CD14-positive monocyte (primary cell): ENCODE data around the gene FLT1. TPM values are rescaled to one million over a fixed set of nuclear protein-coding genes. Genes with fewer than 3 reads are reported as not detected.
A peak's percentile ranks its signal among the peaks of the same experiment; 100 is the strongest.

Source experiments
- DNase-seq, 3 donors: peaks; one replicate each; pipeline ENCODE4 v3.0.0-alpha.2; 2011 to 2022
- H2AFZ ChIP-seq: 2 replicates; pipeline ENCODE4 v1.6.0; 2012; ENCODE audit warnings: mild to moderate bottlenecking, low read depth, low read length, inconsistent platforms; ENCODE audit not compliant: insufficient read depth, poor library complexity, severe bottlenecking
- H3K27ac ChIP-seq, 2 donors: 1 replicate in 1 of 2; 2 replicates in 1 of 2; pipeline ENCODE4 v1.5.1; 2012 to 2013; ENCODE audit warnings: low read length in 2 of 2, control low read depth in 1 of 2, inconsistent platforms in 1 of 2, low read depth in 1 of 2, mild to moderate bottlenecking in 1 of 2
- H3K27me3 ChIP-seq, 2 donors: one replicate each; pipeline versions ENCODE4 v1.6.0 to v1.6.1; 2011 to 2013; ENCODE audit warnings: low read length in 2 of 2; ENCODE audit not compliant: control insufficient read depth in 2 of 2, insufficient read depth in 2 of 2
- H3K36me3 ChIP-seq, 2 donors: replicated peaks in 1 of 2; 1 replicate in 1 of 2; 2 replicates in 1 of 2; pipeline versions ENCODE4 v1.5.1 to v1.6.1; 2012 to 2013; ENCODE audit warnings: low read length in 2 of 2, control low read depth in 1 of 2, inconsistent platforms in 1 of 2, mild to moderate bottlenecking in 1 of 2; ENCODE audit not compliant: insufficient read depth in 2 of 2, control insufficient read depth in 1 of 2
- H3K4me1 ChIP-seq, 2 donors: 1 replicate in 1 of 2; 2 replicates in 1 of 2; pipeline versions ENCODE4 v1.5.1 to v1.6.1; 2012 to 2013; ENCODE audit warnings: low read length in 2 of 2, control low read depth in 1 of 2, inconsistent platforms in 1 of 2, mild to moderate bottlenecking in 1 of 2, moderate library complexity in 1 of 2; ENCODE audit not compliant: insufficient read depth in 2 of 2, control insufficient read depth in 1 of 2
- H3K4me2 ChIP-seq: replicated peaks from 2 replicates; pipeline ENCODE3; 2012; ENCODE audit warnings: low read length, moderate library complexity, mild to moderate bottlenecking; ENCODE audit not compliant: poor library complexity, severe bottlenecking; ENCODE audit errors: extremely low read depth
- H3K4me3 ChIP-seq, 3 experiments: fragments of 200-600 bp in 1 of 3; sonication (generic) in 1 of 3; replicated peaks in 1 of 3; 1 replicate in 2 of 3; 2 replicates in 1 of 3; pipeline ENCODE4 v1.5.1; 2011 to 2013; ENCODE audit warnings: low read length in 3 of 3, mild to moderate bottlenecking in 3 of 3, control low read depth in 2 of 3, low read depth in 2 of 3, inconsistent platforms in 1 of 3, moderate library complexity in 1 of 3
- H3K79me2 ChIP-seq: 2 replicates; pipeline ENCODE4 v1.6.0; 2012; ENCODE audit warnings: mild to moderate bottlenecking, control low read depth, inconsistent platforms, low read length, moderate library complexity; ENCODE audit not compliant: insufficient read depth
- H3K9ac ChIP-seq: 2 replicates; pipeline ENCODE4 v1.6.0; 2017; ENCODE audit warnings: low read length, mild to moderate bottlenecking; ENCODE audit not compliant: insufficient read depth, poor library complexity, severe bottlenecking
- H3K9me3 ChIP-seq, 2 donors: replicated peaks in 1 of 2; 1 replicate in 1 of 2; 2 replicates in 1 of 2; pipeline versions ENCODE4 v1.5.1 to v1.6.1; 2012 to 2013; ENCODE audit warnings: low read length in 2 of 2, control low read depth in 1 of 2; ENCODE audit not compliant: control insufficient read depth in 1 of 2, insufficient read depth in 1 of 2
- H4K20me1 ChIP-seq: 2 replicates; pipeline ENCODE4 v1.6.0; 2012; ENCODE audit warnings: mild to moderate bottlenecking, low read length, control low read depth, moderate library complexity; ENCODE audit not compliant: insufficient read depth
- H3K27ac Mint-ChIP-seq, 7 donors: one replicate each; pipeline ENCODE4 v1.8.0; 2020; ENCODE audit warnings: mild to moderate bottlenecking in 7 of 7, mixed read lengths in 7 of 7, moderate library complexity in 6 of 7, inconsistent platforms in 2 of 7
- H3K27me3 Mint-ChIP-seq, 3 donors: one replicate each; pipeline ENCODE4 v1.8.0; 2021 to 2022; ENCODE audit warnings: low read depth in 3 of 3, mild to moderate bottlenecking in 3 of 3, mixed read lengths in 3 of 3, moderate library complexity in 3 of 3, inconsistent platforms in 1 of 3
- H3K36me3 Mint-ChIP-seq, 2 donors: one replicate each; pipeline ENCODE4 v1.8.0; 2020; ENCODE audit warnings: mixed read lengths in 2 of 2, inconsistent platforms in 1 of 2, mild to moderate bottlenecking in 1 of 2
- H3K4me1 Mint-ChIP-seq: one replicate; pipeline ENCODE4 v1.8.0; 2020; ENCODE audit warnings: mild to moderate bottlenecking, mixed read lengths
- H3K4me3 Mint-ChIP-seq, 2 donors: one replicate each; pipeline ENCODE4 v1.8.0; 2020; ENCODE audit warnings: mild to moderate bottlenecking in 2 of 2, mixed read lengths in 2 of 2, moderate library complexity in 1 of 2
- H3K9me3 Mint-ChIP-seq, 7 donors: one replicate each; pipeline ENCODE4 v1.8.0; 2020 to 2022; ENCODE audit warnings: mixed read lengths in 7 of 7, mild to moderate bottlenecking in 6 of 7, moderate library complexity in 6 of 7, inconsistent platforms in 2 of 7
- CTCF ChIP-seq: fragments of 200-600 bp; IDR thresholded peaks from one replicate; pipeline ENCODE4 v1.8.0; 2022; ENCODE audit warnings: antibody characterized with exemption, mild to moderate bottlenecking
- WGBS: methylation state at CpG from one replicate; pipeline ENCODE4 v1.1.5; 2013; ENCODE audit warnings: missing lambda C conversion rate; ENCODE audit not compliant: insufficient coverage; 5-methylcytosine and 5-hydroxymethylcytosine counted together
- intact Hi-C, 2 donors: fragments of 100-400 bp; cut with micrococcal nuclease; formaldehyde crosslinking; loops; one replicate each; pipeline versions ENCODE4 v1.15.0 to v1.15.1; 2023
- polyA plus RNA-seq, 3 donors: library from polyadenylated mRNA; depleted of rRNA in 1 of 3; unstranded in 2 of 3; stranded (reverse) in 1 of 3; fragments of 300-500 nt in 2 of 3; fragments of >200 nt in 1 of 3; fragmentation: Illumina TruSeq in 2 of 3; gene quantifications; 1 replicate in 2 of 3; 2 replicates in 1 of 3; pipeline ENCODE4 v1.2.3, GENCODE V29; 2012 to 2021

FLT1 gene
- polyA plus RNA-seq, 3 donors: 0.28 TPM; not detected in 2

GRCh38 chr13:28329395-28330158 is 165.4 kb downstream of the FLT1 start:
- Histone ChIP-seq H3K9me3 (no peaks in the 10 kb centered on the region), H3K9ac (no peak overlapping the region), H4K20me1 (no peaks in the 10 kb centered on the region), H3K4me2 (no peak overlapping the region), H3K79me2 (no peaks in the 10 kb centered on the region), H3K4me3 (no peak overlapping the region), H3K4me1 (no peaks in the 10 kb centered on the region), H3K27me3 (peaks cover 27 to 57% of the 10 kb centered on the region in 2 donors), H3K36me3 (no peaks in the 10 kb centered on the region), H2AFZ (no peak overlapping the region), H3K27ac (no peak overlapping the region)
- intact Hi-C loops: no loop called here
- peaks cover 2% of the 10 kb centered on the region for H3K4me1 Mint-ChIP-seq
- peaks cover 30 to 76% (median 48%) of the 10 kb centered on the region in 3 donors for H3K27me3 Mint-ChIP-seq
- WGBS: 83% methylated on average over 10 of the region's 17 CpGs
- no peak for TF ChIP-seq CTCF
- H3K36me3 Mint-ChIP-seq: no peaks in the 10 kb centered on the region
- H3K4me3 Mint-ChIP-seq: peak overlapping the region in 1 of 2 donors; percentile 46
- no peaks in the 10 kb centered on the region for H3K9me3 Mint-ChIP-seq
- DNase-seq: peak; percentile 12 to 66 (median 21)
- no peak overlapping the region for H3K27ac Mint-ChIP-seq

GRCh38 chr13:28328271-28328607 is 166.7 kb downstream of the FLT1 start:
- Histone ChIP-seq H3K9ac (no peak overlapping the region), H2AFZ (no peak overlapping the region), H3K36me3 (no peaks in the 10 kb centered on the region), H3K4me1 (no peaks in the 10 kb centered on the region), H3K4me3 (no peak overlapping the region), H3K79me2 (no peaks in the 10 kb centered on the region), H4K20me1 (no peaks in the 10 kb centered on the region), H3K9me3 (no peaks in the 10 kb centered on the region), H3K4me2 (no peak overlapping the region), H3K27me3 (peaks cover 15 to 43% of the 10 kb centered on the region in 2 donors), H3K27ac (no peak overlapping the region)
- Mint-ChIP-seq H3K4me3 (no peak overlapping the region), H3K9me3 (no peaks in the 10 kb centered on the region), H3K27me3 (peaks cover 20 to 70% (median 49%) of the 10 kb centered on the region in 3 donors), H3K27ac (no peak overlapping the region), H3K4me1 (peaks cover 2% of the 10 kb centered on the region), H3K36me3 (no peaks in the 10 kb centered on the region)
- intact Hi-C loops: no loop called here
- WGBS: no CpG with 5 or more reads among the region's 8 CpGs
- no peak for TF ChIP-seq CTCF
- DNase-seq: no peak
